NCI-H1436 (cell line): Measurements from ENCODE around the gene TBX18.

Experiments used
- DNase-seq: peaks from one replicate; lab custom pipeline; 2025; lab: John Stamatoyannopoulos, UW

The TBX18 gene

DNA sequence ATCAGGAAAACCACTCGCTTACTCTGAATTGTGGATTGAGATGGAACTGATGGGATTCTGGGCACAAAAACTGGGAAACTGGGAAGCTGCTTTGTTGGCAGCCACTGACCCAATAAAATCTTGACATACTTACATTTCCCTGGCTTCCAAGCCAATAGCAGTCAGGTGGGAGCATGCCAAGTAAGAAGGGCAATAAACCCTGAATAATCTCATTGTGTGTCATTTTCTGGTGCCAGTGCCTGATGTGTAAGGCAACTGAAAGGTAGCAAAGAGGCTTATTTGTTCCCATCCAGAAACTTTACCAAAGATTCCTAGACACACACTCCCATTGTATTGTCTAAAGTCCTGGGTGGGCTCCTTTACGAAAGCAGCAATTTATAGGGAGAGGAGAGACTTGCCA lies 93.2 kb downstream of the TBX18 start:
- DNase-seq: no peak

DNA sequence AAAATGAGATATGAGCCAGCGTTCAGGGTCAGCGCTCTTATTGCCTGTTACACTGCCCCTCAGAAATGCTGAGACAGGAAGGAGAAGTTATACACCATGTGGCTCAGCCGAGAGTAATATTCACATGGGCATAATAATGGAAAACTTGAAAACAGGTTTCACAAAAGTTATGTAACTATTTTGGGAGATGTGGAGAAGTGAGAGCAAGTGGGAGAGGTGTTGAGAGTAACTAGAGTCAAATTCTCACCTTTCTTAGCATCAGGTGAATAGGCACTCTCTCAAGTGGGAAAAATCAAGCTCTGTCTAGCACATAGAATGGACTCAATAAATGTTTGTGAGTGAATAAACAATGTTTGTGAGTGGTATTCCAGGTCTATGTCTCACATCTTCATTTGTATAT lies 94.5 kb downstream of the TBX18 start:
- DNase-seq: no peak

DNA sequence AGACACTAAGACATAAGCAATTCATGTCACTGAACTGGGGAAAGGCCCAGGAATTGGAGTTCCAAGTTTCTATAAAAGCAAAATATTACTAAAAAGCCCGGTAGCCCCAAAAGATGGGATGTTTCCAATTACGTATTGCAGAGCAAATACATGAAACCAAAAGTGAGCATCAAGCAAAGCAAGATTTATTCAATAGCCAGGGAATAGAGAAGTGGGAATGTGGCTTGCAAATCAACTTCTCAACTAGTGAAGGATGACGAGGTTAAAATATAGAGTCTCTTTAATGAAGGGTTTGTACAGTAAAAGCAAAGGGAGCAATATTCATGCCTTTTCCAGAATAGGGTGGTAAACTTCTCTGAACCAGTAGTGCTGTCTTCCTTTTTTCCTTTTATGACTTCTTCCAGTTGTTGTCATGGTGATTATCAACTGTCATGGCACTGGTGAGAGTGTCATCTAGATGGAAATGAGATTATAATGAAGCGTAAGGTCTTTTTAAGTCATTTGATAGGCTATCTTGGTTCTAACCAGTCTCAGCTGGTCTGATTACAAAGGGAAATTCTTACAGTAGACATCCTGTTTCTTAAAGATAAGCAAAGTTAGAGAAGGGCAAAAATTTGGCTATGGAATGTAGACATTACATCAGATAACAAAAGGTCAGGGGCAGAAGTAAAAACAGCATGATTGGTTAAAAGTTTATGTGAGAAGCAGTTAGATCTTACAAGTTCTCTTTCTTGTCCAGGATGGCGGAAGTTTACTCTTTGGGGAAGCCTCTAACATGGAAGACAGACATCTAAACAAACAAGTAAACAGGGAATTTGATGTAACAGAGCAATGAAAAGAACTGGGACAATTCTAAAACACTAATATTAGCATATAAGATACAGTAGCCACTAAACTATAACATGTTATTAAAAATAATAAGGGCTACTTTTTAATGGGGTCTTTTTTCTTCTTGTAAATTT lies 96.9 kb downstream of the TBX18 start:
- DNase-seq: no peak

DNA sequence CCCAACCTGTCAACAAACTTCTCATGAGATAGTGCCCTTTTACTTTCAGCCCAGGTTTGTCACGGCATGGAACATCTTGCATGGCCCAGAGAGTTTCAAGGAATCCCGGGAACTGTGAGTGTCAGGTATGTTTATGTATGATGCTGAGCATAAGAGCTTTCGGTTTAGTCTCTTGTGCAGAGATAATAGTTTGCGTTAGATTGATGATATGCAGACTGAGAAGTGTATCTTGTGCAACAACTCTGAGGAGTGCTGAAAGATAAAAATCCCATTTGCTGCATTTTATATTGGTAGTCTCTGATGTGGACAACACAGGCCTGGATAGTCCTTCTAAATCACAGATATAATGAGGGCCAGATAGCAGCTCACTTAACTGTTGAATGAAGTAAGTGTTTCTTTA lies 99.0 kb downstream of the TBX18 start:
- no peak for DNase-seq

DNA sequence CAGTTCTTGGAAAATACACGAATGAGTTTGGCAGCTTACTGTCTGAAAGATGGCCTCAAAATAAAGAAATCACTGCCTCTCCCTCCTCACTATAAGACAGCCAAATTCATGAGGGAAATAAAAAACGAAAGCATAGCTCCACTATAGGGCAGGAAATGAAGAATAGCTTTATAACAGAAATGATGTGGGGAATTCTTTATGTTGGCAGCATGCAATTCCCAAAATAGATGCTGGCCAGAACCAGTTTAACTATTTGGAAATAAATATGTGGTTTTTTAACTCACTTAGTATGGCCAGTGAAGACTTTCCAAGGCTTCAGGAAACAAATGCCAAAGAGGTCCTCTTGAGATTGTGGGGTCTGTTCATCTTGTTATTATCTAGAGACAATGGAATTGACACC lies 100.5 kb downstream of the TBX18 start:
- no peak for DNase-seq

DNA sequence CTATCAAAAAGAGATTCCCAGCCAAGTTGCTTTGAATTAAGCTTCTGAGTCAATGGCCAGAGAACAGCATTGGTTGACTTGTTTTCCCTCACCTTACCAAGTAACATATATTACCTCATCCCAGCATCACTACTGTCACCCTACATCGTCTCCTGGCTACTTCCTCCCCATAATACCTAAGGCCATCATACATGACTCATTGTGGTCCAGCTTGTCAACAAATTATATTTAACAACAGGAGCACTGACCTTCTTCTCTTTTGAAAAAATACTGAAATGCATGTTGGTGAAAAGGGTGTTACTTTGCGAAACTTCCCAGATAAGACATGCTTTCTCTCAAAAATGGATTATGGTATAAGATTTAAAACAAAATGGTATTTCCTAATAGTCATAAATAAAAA lies 106.9 kb downstream of the TBX18 start:
- no peak for DNase-seq

DNA sequence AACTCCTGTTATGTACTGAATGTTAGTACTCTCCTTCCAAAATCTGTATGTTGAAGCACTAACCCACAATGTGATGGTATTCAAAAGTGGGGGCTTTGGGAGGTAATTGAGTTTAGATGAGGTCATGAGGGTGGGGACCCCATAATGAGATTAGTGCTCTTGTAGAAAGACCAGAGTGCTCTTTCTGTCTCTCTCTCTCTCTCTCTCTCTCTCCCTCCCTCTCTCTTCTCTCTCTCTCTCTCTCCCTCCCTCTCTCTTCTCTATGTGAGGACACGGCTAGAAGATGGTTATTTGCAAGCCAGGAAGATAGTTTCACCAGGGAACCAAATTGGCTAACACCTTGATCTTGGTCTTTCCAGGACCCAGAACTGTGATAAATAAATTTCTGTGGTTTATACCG lies 107.4 kb downstream of the TBX18 start:
- DNase-seq: no peak

DNA sequence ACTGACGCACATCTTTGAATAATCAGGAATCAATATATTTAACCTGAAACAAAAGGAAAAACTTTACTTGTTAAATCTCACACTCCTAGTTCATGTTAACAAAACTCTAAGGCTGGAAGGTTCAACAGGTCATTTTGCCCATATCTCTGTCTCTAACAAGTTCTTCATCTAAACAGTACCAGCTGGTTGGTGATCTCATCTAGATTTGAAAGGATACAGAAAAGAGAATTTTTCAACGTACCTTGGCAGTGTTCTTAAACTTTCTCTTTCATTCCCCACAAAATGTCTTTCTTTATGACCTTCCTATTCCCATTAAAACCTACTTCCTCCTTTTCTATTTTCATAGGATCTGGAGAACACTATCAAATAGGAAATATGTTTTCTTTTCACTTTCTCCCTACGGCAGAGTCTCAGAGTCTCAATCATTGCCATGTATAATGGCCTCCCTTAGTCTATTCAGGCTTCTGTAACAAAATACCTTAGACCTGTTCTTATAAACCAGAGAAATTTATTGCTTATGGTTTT lies 111.3 kb downstream of the TBX18 start:
- no peak for DNase-seq

DNA sequence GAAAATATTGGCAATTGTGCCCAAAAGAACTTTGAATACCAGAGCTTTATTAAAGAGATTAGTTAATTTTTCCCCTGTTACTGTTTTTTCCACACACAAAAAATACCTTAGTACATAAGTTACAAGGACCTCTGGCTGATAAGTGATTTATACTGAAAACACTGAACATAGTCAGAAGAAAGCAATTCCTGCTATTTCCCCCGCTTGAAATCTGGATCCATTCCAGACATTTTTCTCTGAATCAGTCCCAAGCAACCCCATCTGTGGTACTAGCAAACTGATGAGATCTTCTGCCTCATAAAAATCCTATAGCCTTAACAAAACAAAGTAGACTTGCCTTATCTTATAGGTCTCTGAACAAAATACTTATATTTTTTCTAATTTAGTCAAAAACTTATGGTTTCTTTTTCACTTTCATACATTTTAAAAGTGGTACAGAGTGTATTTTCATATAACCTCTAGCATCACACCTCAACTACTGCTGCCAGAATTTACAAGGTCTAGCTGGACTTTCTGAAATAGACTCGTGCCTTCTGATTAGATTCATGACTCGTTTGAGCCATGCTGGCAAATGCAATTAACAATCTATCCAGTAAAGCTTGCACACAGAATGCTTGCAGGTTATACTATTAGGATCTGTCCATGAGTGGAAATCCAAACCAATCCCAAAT lies 111.9 kb downstream of the TBX18 start:
- DNase-seq: no peak

DNA sequence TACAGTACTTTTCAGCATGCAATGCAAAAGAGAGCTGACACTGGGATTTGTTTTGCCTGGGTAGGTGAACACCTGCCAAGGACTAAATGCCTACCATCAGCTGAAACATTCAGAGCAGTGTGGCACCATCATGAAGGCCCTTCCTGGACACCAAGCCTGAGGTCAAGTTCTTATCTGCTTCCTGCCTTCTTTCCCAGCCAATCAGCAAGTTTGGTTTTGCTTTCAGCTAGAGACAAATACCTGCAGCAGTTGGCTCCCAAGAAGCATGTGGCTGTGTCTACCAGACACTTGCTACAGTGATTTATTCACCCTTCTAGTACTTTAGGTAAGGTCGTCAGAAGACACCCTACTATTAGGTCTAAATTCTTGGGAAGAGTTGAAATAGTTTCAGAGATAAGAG lies 112.8 kb downstream of the TBX18 start:
- no peak for DNase-seq

DNA sequence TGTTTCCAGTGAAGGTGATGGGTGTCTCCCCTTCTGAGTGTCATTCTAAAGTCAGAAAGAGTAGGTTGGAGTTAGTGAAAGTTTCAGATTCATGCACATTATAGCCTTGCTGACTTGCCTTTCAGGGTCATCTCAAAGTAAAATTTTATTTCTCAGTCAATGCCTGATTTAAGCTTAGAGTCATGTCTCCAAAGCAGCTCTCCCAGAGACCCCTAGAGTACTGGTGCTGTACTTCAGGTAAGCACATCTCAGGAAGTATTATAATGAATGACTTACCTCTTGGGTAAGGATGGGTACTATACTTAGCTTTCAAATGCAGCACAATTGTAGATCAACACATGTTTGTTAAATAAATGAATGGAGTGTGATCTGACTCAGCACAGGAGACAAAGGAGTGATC lies 116.0 kb downstream of the TBX18 start:
- DNase-seq: no peak

DNA sequence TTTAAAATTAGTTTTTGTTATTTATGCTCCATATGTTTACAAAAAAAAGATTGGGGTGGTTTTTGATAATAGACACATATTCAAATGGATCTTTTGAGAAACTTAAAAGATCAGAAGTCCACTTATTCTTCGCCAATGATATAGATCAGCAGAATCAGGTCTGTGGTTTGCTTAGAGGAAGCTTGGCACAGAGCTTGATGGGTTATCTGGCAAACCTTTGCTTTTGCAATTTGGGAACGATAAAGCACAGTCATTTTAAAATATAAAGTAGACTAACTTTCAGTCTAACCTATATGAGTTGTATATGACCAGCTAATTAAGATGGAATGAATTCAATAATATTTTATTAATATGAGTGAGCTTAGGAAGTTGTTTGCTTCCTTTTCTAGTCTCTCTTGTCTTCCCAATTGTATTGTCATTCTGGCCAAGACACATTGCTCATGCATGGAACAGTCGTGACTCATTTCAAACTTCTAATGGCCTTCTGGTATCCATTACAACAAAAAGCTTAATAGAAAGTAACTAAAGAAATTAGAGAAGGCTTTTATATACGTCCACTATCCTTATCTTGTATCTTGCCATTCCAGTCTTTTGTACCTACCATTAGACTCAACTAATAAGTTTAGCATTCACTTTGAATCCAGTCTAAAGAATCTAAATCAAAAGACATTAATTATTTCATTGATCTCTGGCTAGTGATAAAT lies 118.7 kb downstream of the TBX18 start:
- no peak for DNase-seq

DNA sequence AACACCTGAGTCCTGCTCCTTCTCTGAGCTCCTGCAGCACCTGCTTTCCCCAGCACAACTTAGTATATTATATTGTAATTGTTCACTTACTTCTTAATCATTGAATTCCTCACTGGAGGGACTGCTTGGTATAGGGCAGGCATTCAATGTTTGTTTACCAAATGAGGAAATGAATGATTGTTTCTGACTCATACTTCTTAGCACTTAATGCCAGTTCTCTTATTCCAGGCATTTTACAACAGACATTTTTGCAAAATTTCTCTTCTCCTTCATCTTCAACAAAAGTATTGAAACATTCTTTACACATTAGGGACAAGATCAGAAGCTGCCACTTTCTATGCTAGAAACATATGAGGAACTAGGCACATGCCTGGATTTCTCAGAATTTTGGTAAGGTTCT lies 119.4 kb downstream of the TBX18 start:
- DNase-seq: no peak

DNA sequence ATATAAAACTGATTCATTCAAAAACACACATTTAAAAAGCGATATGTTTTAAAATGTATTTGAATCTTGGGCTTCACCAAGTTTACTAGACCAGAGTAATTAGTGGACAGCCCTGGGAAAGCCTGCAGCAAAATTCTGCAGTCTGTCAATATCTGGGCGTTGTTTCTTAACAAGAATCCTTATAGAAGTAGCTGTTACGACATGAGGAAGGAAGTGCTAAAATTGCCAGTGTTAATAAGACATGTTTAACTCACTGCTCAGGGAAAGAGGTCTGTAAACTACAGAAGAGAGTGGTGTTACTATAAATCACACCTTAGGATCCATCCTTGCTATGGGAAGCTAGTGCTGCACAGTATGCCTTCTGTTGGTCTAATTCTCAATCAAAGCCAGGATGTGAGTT lies 120.6 kb downstream of the TBX18 start:
- no peak for DNase-seq

DNA sequence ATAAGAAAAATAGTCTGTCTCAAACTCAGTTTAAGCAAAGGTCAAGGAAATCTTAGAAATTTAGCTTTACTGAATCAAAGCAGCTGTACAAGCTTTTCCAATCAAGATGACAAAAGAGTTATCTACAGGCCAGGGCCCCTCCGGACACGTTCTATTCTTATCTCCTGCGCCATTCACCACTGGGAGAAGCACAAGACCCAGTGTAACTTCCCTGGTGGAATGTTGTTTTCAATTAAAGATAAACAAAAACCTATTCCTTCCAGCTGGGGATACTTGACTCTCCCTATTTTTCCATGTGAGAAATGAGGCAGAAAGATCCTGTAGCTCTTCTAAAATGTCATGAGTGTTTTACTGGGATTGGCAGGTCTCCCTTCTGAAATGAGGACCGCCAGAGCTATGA lies 123.3 kb downstream of the TBX18 start:
- no peak for DNase-seq

DNA sequence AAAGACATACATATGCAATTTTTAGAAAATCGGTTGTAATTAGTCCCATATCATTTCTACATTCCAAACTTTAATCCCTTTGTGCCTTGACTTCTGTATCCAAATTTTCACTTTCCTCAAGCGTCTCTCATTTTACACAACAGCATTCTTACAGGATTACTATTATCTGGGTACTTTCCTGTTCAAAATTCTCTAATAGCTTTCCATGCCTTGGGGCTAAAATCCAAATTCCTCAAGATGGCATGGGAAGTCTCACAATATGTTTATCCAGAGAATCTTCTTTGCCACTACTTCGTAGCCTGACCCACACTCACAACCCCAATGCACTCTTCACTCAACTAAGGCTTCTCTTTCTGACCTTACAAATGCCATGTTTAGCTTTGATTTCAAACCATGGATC lies 125.0 kb downstream of the TBX18 start:
- DNase-seq: no peak

DNA sequence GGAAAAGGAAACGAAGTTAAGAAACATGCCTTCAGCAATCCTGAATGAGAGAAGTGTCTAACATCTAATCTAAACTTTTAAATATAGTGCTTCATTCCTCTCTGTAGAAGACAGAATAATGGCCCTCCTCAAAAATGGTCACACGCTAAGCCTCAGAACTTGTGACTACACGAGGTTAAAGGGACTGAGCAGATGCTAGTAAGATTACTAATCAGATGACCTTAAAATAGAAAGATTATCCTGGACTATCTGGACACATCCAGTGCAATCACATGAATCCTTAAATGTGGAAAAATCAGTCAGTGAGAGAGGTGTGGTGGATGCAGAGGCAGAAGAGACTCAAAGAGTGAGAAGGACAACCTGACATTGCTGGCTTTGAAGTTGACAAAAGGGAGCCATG lies 126.1 kb downstream of the TBX18 start:
- no peak for DNase-seq
